GM19467 (cell line): ENCODE results near the gene CHD6.
"Not testable (repeated sequence)": the region's sequence is repeated elsewhere in the genome, so short reads cannot be mapped to it uniquely, and the experiment has no call there.

Experiments used
- ATAC-seq: cut with Tn5 transposase; IDR thresholded peaks from one replicate; pipeline ENCODE4 v1.9.1; 2021; ENCODE audit warnings: mild to moderate bottlenecking, moderate library complexity; ENCODE audit not compliant: unreplicated experiment

CHD6 gene

DNA sequence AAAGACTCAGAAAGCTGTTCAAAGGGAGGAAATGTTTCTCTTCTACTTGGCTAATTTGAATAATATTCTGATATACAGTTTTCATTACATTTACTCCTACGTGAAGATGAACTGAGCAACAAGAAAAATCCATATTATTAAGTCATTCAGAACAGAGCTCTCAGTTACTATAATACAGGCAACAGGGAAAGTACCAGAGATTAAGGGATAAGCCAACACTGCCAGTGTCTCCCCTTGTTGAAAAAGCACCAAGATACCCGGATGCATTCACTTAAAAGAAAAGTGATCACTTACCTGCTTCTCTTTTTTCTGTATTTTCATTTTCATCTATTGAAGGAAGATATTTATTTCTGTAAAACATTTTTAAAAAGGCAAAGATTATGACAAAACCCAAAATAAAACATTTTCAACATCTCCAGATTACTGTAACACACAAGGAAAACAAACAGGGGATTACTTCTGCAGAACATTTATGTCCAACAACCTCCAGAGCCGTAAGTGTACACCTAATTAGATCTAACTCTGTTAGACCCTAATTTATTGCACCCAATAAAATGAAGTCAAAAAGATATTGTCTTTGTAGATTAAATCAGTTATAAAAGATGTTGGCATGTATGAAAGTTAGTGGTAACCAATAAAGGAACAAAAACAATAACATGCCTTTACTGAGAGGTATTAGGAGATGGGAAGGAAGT, 67.0 kb downstream of the CHD6 start:
- no peak for ATAC-seq

DNA sequence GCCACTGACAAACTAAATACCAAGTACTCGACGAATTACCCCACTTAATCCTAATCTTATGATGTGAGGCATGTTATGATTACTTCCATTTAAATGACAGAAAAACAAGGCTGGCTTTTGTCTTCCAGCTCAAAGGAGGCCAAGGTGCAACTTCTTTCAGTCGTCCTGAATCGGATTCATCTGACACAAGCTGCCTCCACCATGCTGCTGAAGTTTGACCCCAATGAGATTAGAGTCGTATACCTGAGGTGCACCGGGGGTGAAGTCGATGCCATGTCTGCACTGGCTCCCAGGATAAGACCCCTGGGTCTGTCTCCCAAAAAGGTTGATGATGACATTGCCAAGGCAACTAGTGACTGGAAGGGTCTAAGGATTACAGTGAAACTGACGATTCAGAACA, 71.0 kb downstream of the CHD6 start:
- no peak for ATAC-seq

DNA sequence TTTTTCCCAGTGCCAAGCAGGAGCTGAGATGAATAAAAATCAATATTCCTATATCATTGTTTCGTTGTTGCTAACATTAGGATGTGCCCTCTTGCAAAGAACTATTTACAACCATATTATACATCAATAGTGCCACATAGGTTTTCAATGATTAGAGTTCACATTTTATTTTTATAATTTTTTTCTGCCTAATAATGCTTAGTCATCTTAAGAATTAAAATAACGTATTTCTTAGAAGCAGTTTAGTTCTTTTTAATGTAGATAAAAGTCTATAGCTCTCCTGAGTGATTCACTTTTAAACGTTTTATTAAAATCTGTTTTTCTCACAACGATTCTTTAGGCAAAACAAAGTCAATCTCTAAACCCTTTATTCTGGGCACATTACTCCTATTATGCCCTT, 71.6 kb downstream of the CHD6 start:
- no peak for ATAC-seq

DNA sequence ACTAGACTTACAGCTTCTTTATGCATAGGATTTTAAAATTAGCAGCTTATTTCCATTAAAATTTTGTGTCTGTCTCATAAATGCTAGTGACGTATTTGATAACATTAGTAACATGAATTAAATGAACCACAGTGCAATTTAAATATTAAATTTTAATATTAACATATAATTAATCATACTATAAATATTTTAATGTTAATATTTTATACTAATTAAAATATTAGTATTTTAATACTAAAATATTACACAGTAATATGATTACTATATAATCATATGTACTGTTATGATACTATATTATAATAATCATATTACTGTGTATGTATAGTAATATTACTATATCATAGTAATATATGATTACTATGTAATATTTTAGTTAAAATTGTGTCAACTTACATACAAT, 73.7 kb downstream of the CHD6 start:
- ATAC-seq = no peak

DNA sequence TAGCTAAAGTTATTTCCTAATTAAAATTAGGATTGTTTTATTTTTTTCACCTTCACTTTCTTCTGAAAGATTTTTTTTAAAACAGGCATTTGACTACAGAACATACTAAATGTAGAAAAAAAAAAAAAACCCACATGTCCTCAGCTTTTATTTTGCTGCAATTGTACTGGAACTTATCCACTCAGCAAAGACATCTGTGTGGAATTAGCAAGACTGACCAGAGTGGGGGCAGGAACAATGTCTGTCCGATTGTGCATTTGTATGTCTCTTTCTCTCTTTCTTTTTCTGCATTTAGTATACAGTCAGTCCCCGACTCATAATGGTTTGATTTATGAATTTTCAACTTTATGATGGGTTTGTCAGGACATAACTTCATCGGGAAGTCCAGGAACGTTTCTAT, 77.3 kb downstream of the CHD6 start:
- ATAC-seq = no peak

DNA sequence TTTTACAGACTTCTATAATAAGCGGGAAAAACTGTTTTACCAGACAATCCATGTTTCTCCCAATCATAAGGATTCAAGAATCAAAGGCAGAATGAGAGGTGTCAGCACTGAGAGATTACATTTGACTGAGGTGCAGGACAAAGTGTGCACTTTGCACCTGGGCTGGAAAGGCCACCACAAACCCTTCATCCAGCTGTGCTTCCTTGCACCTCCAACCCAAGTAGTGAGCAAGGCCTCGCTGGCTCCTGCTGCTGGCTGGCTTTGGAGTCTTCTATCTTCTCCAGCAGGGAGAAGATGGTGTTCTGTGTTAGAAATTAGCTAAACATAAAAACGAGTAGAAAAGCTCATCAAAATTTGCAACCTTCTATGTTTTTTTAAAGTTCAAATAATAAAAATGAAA, 77.7 kb downstream of the CHD6 start:
- ATAC-seq = no peak

DNA sequence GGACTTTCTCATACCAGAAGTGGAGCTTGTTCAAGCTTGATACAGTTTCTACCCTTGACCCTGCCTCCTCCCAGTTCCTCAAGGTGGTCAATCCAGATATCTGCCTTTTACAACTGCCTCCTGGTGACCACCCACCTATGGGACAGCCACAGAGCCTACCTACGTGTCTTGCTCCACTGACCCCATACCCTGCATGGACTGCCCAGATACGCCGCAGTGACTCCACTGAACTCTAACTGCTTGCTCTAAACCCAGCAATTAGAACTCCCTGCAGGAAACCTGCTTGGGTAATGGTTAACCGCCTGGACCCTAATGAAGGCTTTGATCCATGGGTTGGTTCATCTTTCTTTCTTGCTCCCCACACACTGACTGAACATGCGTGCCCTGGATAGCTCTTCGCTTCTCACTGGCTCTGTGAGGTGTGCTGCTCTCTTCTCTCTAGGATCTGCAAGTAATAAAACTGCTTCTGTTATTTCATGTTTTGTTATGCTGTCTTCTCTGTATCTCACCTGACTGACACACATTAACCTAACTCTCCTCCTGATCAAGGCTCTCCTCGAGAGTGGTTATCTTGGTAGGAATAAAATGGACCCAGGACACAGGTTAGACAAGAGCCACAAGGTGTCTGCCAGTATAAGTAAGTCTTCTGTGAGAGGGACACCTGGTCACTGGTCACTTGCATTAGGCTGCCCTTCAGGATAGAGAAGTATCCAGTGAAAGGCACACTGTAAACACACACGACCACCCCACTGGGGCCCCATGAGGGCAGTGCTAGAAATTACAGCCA, 79.2 kb downstream of the CHD6 start:
- ATAC-seq = no peak

DNA sequence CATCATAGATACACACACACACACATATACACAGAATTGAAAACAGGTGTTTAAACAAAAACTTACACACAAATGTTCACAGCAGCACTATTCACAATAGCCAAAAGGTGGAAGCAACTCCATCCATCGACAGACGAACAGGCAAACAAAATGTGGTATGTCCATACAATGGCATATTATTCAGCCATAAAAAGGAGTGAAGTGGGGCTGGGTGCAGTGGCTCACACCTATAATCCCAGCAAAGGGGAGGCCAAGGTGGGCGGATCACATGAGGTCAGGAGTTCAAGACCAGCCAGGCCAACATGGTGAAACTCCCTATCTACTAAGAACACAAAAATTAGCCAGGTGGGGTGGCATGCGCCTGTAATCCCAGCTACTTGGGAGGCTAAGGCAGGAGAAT, 80.3 kb downstream of the CHD6 start:
- no peak for ATAC-seq

DNA sequence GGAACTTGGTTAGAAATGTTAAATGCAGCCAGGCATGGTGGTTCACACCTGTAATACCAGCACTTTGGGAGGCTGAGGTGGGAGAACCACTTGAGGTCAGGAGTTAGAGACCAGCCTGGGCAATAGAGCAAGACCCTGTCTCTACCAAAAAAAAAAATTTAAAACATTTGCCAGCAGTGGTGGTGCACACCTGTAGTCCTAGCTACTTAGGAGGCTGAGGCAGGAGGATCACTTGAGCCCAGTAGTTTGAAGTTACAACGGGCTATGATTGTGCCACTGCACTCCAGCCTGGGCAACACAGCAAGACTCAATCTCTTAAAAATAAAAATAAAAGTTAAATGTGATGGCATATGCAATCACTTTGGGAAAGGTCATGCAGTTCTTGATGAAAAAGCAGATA, 82.6 kb downstream of the CHD6 start:
- not testable (repeated sequence) for ATAC-seq

DNA sequence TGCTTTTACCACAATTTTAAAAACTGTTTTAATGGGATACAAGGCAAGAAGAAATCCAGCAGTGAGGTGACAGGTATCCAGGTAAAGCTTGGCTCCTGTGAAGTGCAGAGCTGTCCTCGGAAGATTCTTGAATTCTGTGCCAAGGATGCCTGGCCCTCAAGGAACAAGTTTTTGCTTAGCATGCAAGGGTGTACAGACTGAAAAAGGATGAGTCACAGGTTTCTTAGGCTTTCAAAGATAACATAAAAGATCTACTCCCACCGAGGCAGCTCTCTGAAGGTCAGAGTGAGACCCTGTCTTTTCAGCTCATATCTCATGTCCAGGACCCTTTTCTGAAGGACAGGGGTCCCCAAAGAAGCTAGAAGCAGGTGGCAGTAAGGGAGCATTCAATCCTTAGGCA, 83.3 kb downstream of the CHD6 start:
- no peak for ATAC-seq

DNA sequence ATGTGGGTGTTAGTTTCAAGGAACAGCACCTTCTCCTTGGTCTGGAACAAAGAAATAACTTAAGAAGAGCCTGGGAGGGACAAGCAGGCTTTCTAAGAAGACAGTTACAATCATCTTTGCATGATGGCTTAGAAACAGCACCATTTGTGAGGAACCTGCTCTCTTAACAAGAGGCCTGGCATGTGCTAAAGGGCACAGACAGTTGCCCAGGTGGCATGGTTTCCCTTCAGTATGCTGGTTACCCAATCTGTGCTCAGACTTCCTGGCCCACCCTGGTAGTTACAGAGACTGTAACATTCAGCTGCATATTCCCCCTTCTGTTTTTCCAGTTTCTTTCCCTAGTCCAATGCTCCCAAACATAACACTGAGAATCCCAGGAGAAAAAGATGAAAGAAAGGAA, 84.0 kb downstream of the CHD6 start:
- ATAC-seq = no peak

DNA sequence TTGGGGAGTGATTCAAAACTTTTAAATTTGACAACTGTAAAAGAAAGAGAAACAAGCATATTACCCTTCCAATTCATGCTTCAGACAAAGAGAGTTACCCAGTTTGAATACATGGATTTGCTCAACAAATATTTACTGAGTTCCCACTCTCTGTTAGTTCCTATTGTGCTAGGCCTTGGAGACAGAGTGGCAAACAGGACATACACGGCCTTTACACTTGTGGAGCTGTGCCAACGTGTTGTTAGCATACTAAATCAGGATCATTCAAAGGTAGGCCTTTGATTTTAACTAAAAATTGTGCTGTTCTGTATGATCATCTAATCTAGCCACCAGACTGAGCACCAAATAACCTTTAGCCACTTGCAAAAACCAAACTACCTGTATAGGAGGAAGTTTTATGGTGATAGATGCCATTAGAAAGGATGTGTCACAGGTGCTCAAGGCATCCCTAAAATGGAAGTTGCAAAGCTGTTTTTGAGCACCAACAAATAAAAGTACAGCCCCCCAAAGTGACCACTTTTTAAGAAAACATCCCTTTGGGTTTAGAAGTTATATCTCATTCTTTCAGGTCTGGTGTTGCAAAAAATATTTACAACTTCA, 84.5 kb downstream of the CHD6 start:
- ATAC-seq = no peak

DNA sequence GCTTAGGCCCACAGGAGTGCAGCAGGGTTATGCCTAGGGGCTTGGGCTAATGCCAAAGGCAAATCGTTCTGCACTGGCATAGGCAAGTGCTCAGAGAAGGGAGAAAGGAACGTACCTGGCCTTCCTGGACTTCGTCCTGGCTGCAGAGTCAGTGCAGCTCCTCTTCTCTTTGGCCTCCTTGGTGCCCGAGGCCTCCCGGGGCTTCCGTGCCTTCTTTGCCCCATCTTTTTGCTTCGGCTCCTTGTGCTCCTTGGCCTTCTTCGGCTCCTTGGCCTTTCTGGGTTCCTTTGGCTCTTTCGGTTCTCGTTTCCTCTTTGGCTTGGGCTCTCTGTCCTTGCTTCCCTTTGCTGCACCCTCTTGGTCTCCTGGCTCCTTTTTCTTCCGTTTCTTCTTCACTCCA, 85.2 kb downstream of the CHD6 start:
- no peak for ATAC-seq

DNA sequence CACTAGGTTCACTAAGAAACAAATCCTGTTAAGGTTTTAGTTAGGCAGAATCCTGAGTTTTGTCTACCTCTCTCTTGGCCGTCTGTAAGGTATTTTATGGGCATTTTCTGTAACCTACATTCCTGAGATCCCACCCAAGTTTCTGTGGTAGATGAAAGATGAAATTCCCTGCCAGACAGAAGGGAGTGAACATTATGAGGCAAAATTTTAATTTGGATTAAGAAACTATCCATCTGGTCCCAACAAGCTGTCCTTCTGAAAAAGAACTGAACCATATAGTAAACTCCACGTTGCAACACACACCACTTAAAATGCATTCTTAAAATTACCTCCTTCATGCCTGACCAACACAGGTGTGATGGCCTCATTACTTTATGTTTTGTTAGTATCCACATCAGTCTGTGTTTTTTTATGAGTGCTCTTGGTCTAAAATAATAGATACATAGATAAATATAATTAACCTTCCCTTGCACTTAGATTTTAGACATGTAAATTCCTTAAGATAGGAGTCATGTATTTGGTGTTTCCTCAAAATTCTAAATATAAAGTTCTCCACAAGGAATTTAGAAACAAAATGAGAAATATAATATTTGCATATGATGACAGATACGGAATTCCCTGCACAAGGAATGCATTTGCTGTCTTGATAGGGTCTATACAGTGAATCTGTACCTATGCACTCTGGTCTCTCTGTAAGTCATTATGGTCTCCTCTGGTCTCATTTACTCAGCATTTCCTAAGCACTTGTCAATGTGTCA, 86.5 kb downstream of the CHD6 start:
- ATAC-seq = no peak

DNA sequence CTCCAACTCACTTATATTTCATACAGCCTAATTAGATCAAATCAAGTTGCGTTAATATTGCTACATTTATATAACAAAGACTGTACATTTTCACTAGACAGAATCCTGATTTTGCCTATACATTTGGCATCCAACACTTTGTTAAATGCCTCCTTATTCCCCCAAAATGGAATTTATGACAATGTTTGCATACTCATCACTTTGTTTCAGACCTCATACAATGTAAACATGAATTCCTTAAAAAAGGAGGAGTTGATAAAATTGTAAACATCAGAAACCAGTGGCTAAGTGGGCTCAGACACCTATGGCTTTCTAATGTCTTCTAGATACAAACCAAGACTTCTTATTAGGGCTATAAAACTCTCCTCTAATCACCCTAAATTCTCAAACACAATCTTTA, 87.3 kb downstream of the CHD6 start:
- no peak for ATAC-seq

DNA sequence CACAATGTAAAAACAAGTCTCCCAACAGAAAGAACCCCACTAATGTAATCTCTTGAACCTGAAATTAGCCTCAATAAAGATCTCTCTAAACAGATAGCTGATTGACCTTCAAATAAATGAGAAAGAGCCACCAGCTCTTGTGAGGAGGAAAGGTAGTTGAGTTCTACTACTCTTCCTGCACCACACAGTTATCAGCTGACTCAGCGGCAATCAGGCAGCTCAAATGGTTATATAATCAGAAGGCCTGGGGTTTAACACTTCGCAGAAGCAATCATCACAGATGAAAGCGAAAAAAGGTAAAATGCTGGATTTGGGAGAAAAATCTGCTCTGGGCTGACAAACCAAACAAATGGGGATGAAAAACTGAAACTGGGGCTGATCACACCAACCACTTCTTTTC, 91.8 kb downstream of the CHD6 start:
- no peak for ATAC-seq

DNA sequence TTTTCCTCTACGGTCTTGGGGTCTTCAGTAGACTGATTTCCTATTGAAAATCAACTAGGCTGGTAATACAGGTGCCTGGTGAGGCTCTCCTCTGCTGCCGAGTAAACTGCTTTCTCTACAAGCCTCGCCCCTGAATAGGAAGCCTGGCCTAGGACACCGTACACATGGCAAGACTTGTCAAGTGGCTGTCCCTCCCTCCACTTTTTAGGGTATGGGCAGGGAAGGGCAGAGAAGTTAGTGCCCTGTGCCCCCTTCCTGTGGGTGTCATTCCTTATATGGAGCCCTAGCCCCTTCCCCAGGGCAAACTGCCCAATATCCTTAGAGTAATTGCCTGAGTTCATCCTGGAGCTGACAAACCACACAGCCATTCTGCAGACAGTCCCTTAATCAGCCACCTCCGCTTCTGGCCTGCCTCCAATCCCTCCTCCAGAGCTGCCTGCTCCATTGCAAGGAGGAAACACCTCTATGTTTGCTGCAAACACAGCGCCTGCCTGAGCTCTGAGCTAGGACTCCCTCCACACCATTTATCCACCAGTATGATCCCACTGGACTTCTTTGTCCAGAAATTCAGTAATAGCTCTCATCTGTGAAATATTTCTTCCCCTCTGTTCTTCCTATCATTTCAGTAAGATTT, 93.1 kb downstream of the CHD6 start:
- ATAC-seq = no peak

DNA sequence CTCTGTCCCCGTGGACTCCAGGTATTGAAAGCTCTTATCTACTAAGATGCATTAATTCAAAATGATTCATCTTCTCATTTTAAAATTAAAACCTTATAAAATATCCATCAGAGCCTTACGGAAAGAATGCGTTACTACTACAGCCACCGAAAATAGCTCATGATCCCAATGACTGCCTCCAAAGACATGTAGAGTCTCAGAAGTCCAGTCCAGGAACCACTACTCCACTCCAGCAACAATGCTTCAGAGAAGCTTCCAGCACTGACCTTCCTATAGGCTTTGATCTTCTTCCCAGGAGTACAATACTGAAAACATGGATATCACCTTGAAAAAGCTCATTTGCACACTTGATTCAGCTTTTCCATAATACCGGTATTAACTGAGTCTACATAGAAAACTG, 94.3 kb downstream of the CHD6 start:
- ATAC-seq = no peak

DNA sequence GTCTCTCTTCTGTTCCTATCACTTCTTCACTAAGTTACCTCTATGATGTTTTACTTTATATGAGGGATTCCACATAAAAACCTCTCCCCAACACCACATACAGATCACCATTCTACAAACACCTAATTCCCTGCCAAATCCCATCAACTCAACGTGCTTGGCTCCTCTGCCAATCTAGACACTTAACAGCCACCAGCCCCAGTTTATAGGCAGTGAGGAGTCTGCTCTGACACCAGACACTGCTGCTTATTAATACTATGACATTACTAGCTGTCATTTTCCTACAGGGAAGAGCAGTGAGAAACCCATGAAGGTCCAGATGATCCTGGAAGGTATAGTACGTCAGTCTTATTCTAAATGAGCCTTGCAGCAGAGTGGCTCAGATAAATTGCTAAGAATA, 104.3 kb downstream of the CHD6 start:
- no peak for ATAC-seq

DNA sequence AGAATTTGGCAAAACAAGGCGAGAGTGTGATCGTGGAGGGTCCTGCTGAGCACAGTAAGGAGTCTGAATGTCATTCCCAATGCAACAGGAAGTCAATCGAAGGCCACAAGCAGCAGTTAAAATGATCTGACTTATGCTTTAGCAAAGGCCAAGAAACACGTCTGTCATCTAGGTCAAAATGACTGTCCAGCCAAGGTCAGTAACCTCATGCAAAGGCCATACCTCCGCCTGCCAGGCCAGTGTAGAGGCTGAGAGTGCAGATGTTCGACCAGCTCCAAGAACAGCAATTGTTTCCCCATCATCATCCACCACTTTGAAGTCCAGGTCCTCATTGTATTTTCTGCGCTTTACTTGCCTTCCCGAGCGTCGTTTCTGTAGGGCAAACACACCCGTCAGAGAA, 105.6 kb downstream of the CHD6 start:
- no peak for ATAC-seq

DNA sequence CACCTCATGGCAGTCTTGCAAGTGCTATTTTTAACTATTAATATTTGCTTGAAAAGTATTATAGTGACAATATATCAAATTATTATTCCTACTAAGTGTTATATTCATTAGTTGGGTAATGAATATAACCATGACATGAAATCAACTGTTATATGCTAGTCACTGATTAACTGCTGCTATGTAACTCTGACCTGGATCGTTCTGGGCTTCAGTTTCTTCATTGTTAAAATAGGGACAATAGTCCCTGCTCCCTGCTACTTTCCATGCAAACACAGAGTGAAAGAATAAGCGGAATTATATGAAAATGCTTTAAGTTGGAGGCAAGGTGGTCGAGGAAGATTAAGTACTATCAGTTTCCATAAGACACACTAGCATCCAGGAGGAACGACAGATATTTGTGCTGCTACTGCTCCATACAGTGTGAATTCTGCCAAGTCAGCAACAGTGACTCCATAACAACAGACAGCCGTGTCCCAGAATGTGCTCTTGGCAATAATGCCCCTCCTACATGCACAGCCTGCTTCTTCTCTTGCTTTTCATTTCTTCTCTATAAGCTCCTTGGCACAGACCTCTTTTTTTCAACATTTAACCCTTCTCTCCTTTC, 107.2 kb downstream of the CHD6 start:
- no peak for ATAC-seq
